Panc1 (cell line): ENCODE measurements around the gene VAMP8. TPM values are rescaled to one million over a fixed set of nuclear protein-coding genes. Genes with fewer than 3 reads are reported as not detected.

Experiments
- ATAC-seq: fragments of 200-7000 bp; cut with Tn5 transposase; 2 replicates; pipeline ENCODE4 v1.9.1; 2020; ENCODE audit warnings: mild to moderate bottlenecking, moderate library complexity
- BruUV-seq: library from RNA; stranded (reverse); fragments of 400-500 nt; replicated peaks from 2 replicates; lab custom pipeline; 2021; lab: Mats Ljungman, UMichigan
- CTCF ChIA-PET: fragments of 300-600 bp; sonication (Branson Sonifier 250); formaldehyde crosslinking; loops from one replicate; lab custom pipeline; 2022; ENCODE audit warnings: antibody characterized with exemption; lab: Charles Lee
- POLR2A ChIA-PET: fragments of 300-600 bp; sonication (Branson Sonifier 250); formaldehyde crosslinking; loops from one replicate; lab custom pipeline; 2022; ENCODE audit warnings: antibody characterized with exemption; lab: Charles Lee
- DNase-seq: peaks from one replicate; pipeline ENCODE4 v3.0.0-alpha.2; 2010; ENCODE audit warnings: low read depth, low spot score
- H3K27ac ChIP-seq: 2 replicates; pipeline ENCODE4 v1.5.1; 2011; ENCODE audit warnings: mild to moderate bottlenecking, low read length, inconsistent platforms
- H3K27me3 ChIP-seq: fragments of 200-500 bp; sonication (Bioruptor generic); 2 replicates; pipeline ENCODE4 v1.6.0; 2014; ENCODE audit warnings: low read length, inconsistent platforms; ENCODE audit not compliant: control insufficient read depth, insufficient read depth
- H3K36me3 ChIP-seq: fragments of 200-500 bp; sonication (Bioruptor generic); 2 replicates; pipeline ENCODE4 v1.5.1; 2014; ENCODE audit warnings: inconsistent platforms, mild to moderate bottlenecking, low read length, moderate library complexity; ENCODE audit not compliant: control insufficient read depth, insufficient read depth
- H3K4me1 ChIP-seq: 2 replicates; pipeline ENCODE4 v1.5.1; 2011; ENCODE audit warnings: inconsistent platforms, mild to moderate bottlenecking, low read length, moderate library complexity; ENCODE audit not compliant: control insufficient read depth, insufficient read depth
- H3K4me3 ChIP-seq, 2 experiments: 2 replicates each; pipeline ENCODE4 v1.5.1; 2011 to 2012; ENCODE audit warnings: low read depth in 2 of 2, low read length in 2 of 2, mild to moderate bottlenecking in 2 of 2, inconsistent platforms in 1 of 2, moderate library complexity in 1 of 2
- H3K9me3 ChIP-seq: fragments of 200-500 bp; sonication (Bioruptor generic); 2 replicates; pipeline ENCODE4 v1.5.1; 2014; ENCODE audit warnings: low read depth, mild to moderate bottlenecking, inconsistent platforms, low read length, moderate library complexity; ENCODE audit not compliant: control insufficient read depth, insufficient read depth
- CTCF ChIP-seq: fragments of 450-650 bp; IDR thresholded peaks from 2 replicates; pipeline ENCODE4 v1.5.1; 2017; ENCODE audit warnings: mild to moderate bottlenecking
- POLR2AphosphoS5 ChIP-seq: IDR thresholded peaks from 2 replicates; pipeline ENCODE4 v1.6.1; 2012; ENCODE audit warnings: mild to moderate bottlenecking, low read depth, low read length, moderate library complexity
- REST ChIP-seq, 2 experiments: IDR thresholded peaks; 2 replicates each; pipeline ENCODE4 v1.6.1; 2011 to 2012; ENCODE audit warnings: low read depth in 2 of 2, control low read depth in 1 of 2, low read length in 1 of 2, mild to moderate bottlenecking in 1 of 2, moderate library complexity in 1 of 2; ENCODE audit not compliant: insufficient read depth in 1 of 2
- SIN3A ChIP-seq: IDR thresholded peaks from 2 replicates; pipeline ENCODE4 v1.6.1; 2012; ENCODE audit warnings: low read depth, mild to moderate bottlenecking, low read length, moderate library complexity, borderline replicate concordance; ENCODE audit not compliant: insufficient read depth
- TCF7L2 ChIP-seq: IDR thresholded peaks from 2 replicates; pipeline ENCODE4 v1.6.1; 2011; ENCODE audit warnings: mild to moderate bottlenecking, low read depth, low read length, inconsistent platforms
- in situ Hi-C: cut with HindIII; loops from 2 replicates; pipeline ENCODE4 v1.10.0; 2016; ENCODE audit warnings: low sequenced_read_pairs, low pct_unique_long_range_greater_than_20kb
- intact Hi-C: fragments of 100-400 bp; cut with micrococcal nuclease; formaldehyde crosslinking; loops from one replicate; pipeline ENCODE4 v1.10.0; 2022; ENCODE audit not compliant: unreplicated experiment
- total RNA-seq: library from RNA; stranded (reverse); gene quantifications from one replicate; pipeline ENCODE4 v1.2.1, GENCODE V29; 2021; ENCODE audit not compliant: unreplicated experiment

The VAMP8 gene
- total RNA-seq, 1 experiment from 2014 or later, result 93.2 TPM

- Histone ChIP-seq H3K27me3 (no peaks in the 10 kb centered on the region), H3K4me3 (no peak overlapping the region), H3K9me3 (no peaks in the 10 kb centered on the region), H3K27ac (no peak overlapping the region), H3K4me1 (no peaks in the 10 kb centered on the region), H3K36me3 (peaks cover 29% of the 10 kb centered on the region)
- ATAC-seq (no peak), DNase-seq (no peak)
- in situ Hi-C loops (no loop called here), intact Hi-C loops (no loop called here)
- ChIA-PET POLR2A (no interaction called here), CTCF (no interaction called here)
- TSS peak; percentile 32 for BruUV-seq
- TF ChIP-seq SIN3A (no peak), REST (IDR thresholded peaks at IDR 0.05; ENCODE audit: insufficient read depth in 1 of 2, low read depth in 2 of 2, low read length in 1 of 2) (no peak)
Measured at GRCh38 chr2:85628658-85629057, 51.3 kb downstream of the VAMP8 start.

GRCh38 chr2:85631316-85631715, 53.9 kb downstream of the VAMP8 start:
- ChIA-PET POLR2A (interaction anchor here (0.7 kb wide), 1 partner anchor 158 kb away, joined by 4 read pairs; no protein-coding TSS in a partner anchor), CTCF (no interaction called here)
- H3K36me3 ChIP-seq, result peaks cover 21% of the 10 kb centered on the region
- no peaks in the 10 kb centered on the region for H3K4me1 ChIP-seq
- DNase-seq, result no peak
- TF ChIP-seq CTCF, result no peak
- no peak for TF ChIP-seq SIN3A
- TF ChIP-seq REST (IDR thresholded peaks at IDR 0.05; ENCODE audit: insufficient read depth in 1 of 2, low read depth in 2 of 2, low read length in 1 of 2), result no peak
- no peak for TF ChIP-seq POLR2AphosphoS5
- TF ChIP-seq TCF7L2, result no peak
- no peaks in the 10 kb centered on the region for H3K9me3 ChIP-seq
- no peak overlapping the region for H3K27ac ChIP-seq
- intact Hi-C loops (no loop called here), in situ Hi-C loops (no loop called here)
- H3K27me3 ChIP-seq, result no peaks in the 10 kb centered on the region
- no peak for ATAC-seq
- no peak overlapping the region for H3K4me3 ChIP-seq
- no TSS peak for BruUV-seq

Other genes with a start within 250 kb of the VAMP8 start
- 178 TPM for gene TGOLN2, start 249.6 kb upstream of the VAMP8 start, total RNA-seq
- 50.9 TPM for gene RETSAT, start 223.1 kb upstream of the VAMP8 start, total RNA-seq
- gene ELMOD3, start 222.8 kb upstream of the VAMP8 start, total RNA-seq, result 14.8 TPM
- 202 TPM for gene CAPG, start 167.2 kb upstream of the VAMP8 start, total RNA-seq
- gene SH2D6, start 158.9 kb upstream of the VAMP8 start, total RNA-seq, result 3.3 TPM
- 547 TPM for gene MAT2A, start 38.4 kb upstream of the VAMP8 start, total RNA-seq
- gene GGCX, start 16.1 kb upstream of the VAMP8 start, total RNA-seq, result 64.1 TPM
- 21.3 TPM for gene VAMP5, start 6.8 kb downstream of the VAMP8 start, total RNA-seq
- 156 TPM for gene RNF181, start 18.2 kb downstream of the VAMP8 start, total RNA-seq
- 30.4 TPM for gene TMEM150A, start 25.1 kb downstream of the VAMP8 start, total RNA-seq
- gene C2orf68, start 34.5 kb downstream of the VAMP8 start, total RNA-seq, result 23.7 TPM
- 78.6 TPM for gene USP39, start 38.6 kb downstream of the VAMP8 start, total RNA-seq
- gene SFTPB, start 90.6 kb downstream of the VAMP8 start, total RNA-seq, result 5.6 TPM
- gene GNLY, start 116.8 kb downstream of the VAMP8 start, total RNA-seq, result not detected
- 3.8 TPM for gene ATOH8, start 176.4 kb downstream of the VAMP8 start, total RNA-seq